GM19372 (cell line): Measurements from ENCODE around the gene NKX2-3.

ENCODE experiments used
- ATAC-seq: cut with Tn5 transposase; IDR thresholded peaks from one replicate; pipeline ENCODE4 v1.9.1; 2021; ENCODE audit warnings: mild to moderate bottlenecking, low read depth, moderate library complexity; ENCODE audit not compliant: unreplicated experiment

Gene NKX2-3

GRCh38 chr10:99532687-99533495, at the start of gene NKX2-3:
NKX2-3 (plus strand) TSS chr10:99532942; CDS start chr10:99533132, 190 bp downstream.
- no peak for ATAC-seq

GRCh38 chr10:99484626-99485581, 47.8 kb upstream of the NKX2-3 start:
- no peak for ATAC-seq

GRCh38 chr10:99487125-99487807, 45.5 kb upstream of the NKX2-3 start:
- no peak for ATAC-seq

- ATAC-seq = no peak
These were observed 43.5 kb upstream of the NKX2-3 start for GRCh38 chr10:99489271-99489670.

- no peak for ATAC-seq
These were observed 35.3 kb upstream of the NKX2-3 start for GRCh38 chr10:99497343-99498025.

GRCh38 chr10:99506416-99506815, 26.3 kb upstream of the NKX2-3 start:
- ATAC-seq = no peak

GRCh38 chr10:99507265-99507664, 25.5 kb upstream of the NKX2-3 start:
- no peak for ATAC-seq

GRCh38 chr10:99513061-99513460, 19.7 kb upstream of the NKX2-3 start:
- no peak for ATAC-seq

- no peak for ATAC-seq
These were observed 13.1 kb upstream of the NKX2-3 start for GRCh38 chr10:99519690-99520039.

- no peak for ATAC-seq
These were observed 12.5 kb upstream of the NKX2-3 start for GRCh38 chr10:99520040-99520846.

- no peak for ATAC-seq
These were observed 11.6 kb upstream of the NKX2-3 start for GRCh38 chr10:99520847-99521764.

GRCh38 chr10:99521765-99522469, 10.8 kb upstream of the NKX2-3 start:
- no peak for ATAC-seq

- ATAC-seq = no peak
These were observed 10.1 kb upstream of the NKX2-3 start for GRCh38 chr10:99522470-99523250.

GRCh38 chr10:99523251-99523773, 9.4 kb upstream of the NKX2-3 start:
- ATAC-seq = no peak

- ATAC-seq = no peak
These were observed 8.6 kb upstream of the NKX2-3 start for GRCh38 chr10:99524050-99524666.

- ATAC-seq = no peak
These were observed 7.9 kb upstream of the NKX2-3 start for GRCh38 chr10:99524736-99525380.
